ENCODE data around the gene EML5.

Gene EML5

GRCh38 chr14:88681755-88682494 lies 110.8 kb downstream of the EML5 start:
- Histone ChIP-seq H3K9me3 (ENCODE audit: control insufficient read depth, low read length) (no peaks in the 10 kb centered on the region), H3K36me3 (ENCODE audit: control insufficient read depth, insufficient read depth, low read length) (no peaks in the 10 kb centered on the region), H3K4me3 (ENCODE audit: low read depth, low read length) (no peak overlapping the region), H3K4me2 (ENCODE audit: low read length) (no peak overlapping the region), H2AFZ (no peak overlapping the region), H3K4me1 (no peaks in the 10 kb centered on the region), H3K27ac (no peak overlapping the region), H3K27me3 (ENCODE audit: control insufficient read depth, insufficient read depth, low read length) (no peaks in the 10 kb centered on the region), H3K79me2 (no peaks in the 10 kb centered on the region), H3K9ac (no peak overlapping the region)
- no peak for TF ChIP-seq CTCF (IDR thresholded peaks at IDR 0.05)

GRCh38 chr14:88669346-88669745 lies 123.4 kb downstream of the EML5 start:
- Histone ChIP-seq H3K79me2 (no peaks in the 10 kb centered on the region), H3K4me3 (ENCODE audit: low read depth, low read length) (no peak overlapping the region), H3K27ac (no peak overlapping the region), H3K36me3 (ENCODE audit: control insufficient read depth, insufficient read depth, low read length) (no peaks in the 10 kb centered on the region), H3K4me2 (ENCODE audit: low read length) (no peak overlapping the region), H2AFZ (no peak overlapping the region), H3K4me1 (no peaks in the 10 kb centered on the region), H3K9me3 (ENCODE audit: control insufficient read depth, low read length) (no peaks in the 10 kb centered on the region), H3K9ac (no peak overlapping the region), H3K27me3 (ENCODE audit: control insufficient read depth, insufficient read depth, low read length) (no peaks in the 10 kb centered on the region)
- no peak for TF ChIP-seq CTCF (IDR thresholded peaks at IDR 0.05)

GRCh38 chr14:88668448-88669116 lies 124.2 kb downstream of the EML5 start:
- Histone ChIP-seq H3K9ac (no peak overlapping the region), H3K4me3 (ENCODE audit: low read depth, low read length) (no peak overlapping the region), H3K4me2 (ENCODE audit: low read length) (no peak overlapping the region), H3K79me2 (no peaks in the 10 kb centered on the region), H3K36me3 (ENCODE audit: control insufficient read depth, insufficient read depth, low read length) (no peaks in the 10 kb centered on the region), H3K4me1 (no peaks in the 10 kb centered on the region), H3K9me3 (ENCODE audit: control insufficient read depth, low read length) (no peaks in the 10 kb centered on the region), H3K27me3 (ENCODE audit: control insufficient read depth, insufficient read depth, low read length) (no peaks in the 10 kb centered on the region), H3K27ac (no peak overlapping the region), H2AFZ (no peak overlapping the region)
- no peak for TF ChIP-seq CTCF (IDR thresholded peaks at IDR 0.05)

GRCh38 chr14:88667555-88668273 lies 125.0 kb downstream of the EML5 start:
- Histone ChIP-seq H3K4me1 (no peaks in the 10 kb centered on the region), H3K9me3 (ENCODE audit: control insufficient read depth, low read length) (no peaks in the 10 kb centered on the region), H3K9ac (no peak overlapping the region), H3K4me3 (ENCODE audit: low read depth, low read length) (no peak overlapping the region), H3K79me2 (no peaks in the 10 kb centered on the region), H2AFZ (peak overlapping the region; percentile 30), H3K36me3 (ENCODE audit: control insufficient read depth, insufficient read depth, low read length) (no peaks in the 10 kb centered on the region), H3K27me3 (ENCODE audit: control insufficient read depth, insufficient read depth, low read length) (no peaks in the 10 kb centered on the region), H3K4me2 (ENCODE audit: low read length) (no peak overlapping the region), H3K27ac (no peak overlapping the region)
- TF ChIP-seq CTCF (IDR thresholded peaks at IDR 0.05): peak; percentile 87
